NCI-H1694 treated with DMSO at 0.1 percent for 48 hours (cell line): ENCODE results near the gene CSMD2.

ENCODE experiments used
- DNase-seq: peaks from one replicate; lab custom pipeline; 2025; lab: John Stamatoyannopoulos, UW

Gene CSMD2

GRCh38 chr1:33635336-33636012 lies 529.6 kb downstream of the CSMD2 start:
- no peak for DNase-seq

GRCh38 chr1:33634806-33635205 lies 530.2 kb downstream of the CSMD2 start:
- no peak for DNase-seq

GRCh38 chr1:33634143-33634542 lies 530.9 kb downstream of the CSMD2 start:
- DNase-seq: no peak

- peak; percentile 64 for DNase-seq
These were observed 531.8 kb downstream of the CSMD2 start for GRCh38 chr1:33633019-33633801.

GRCh38 chr1:33630686-33631085 lies 534.3 kb downstream of the CSMD2 start:
- DNase-seq: no peak

GRCh38 chr1:33626801-33627200 lies 538.2 kb downstream of the CSMD2 start:
- no peak for DNase-seq

GRCh38 chr1:33624991-33625870 lies 539.8 kb downstream of the CSMD2 start:
- no peak for DNase-seq

GRCh38 chr1:33624261-33624990 lies 540.6 kb downstream of the CSMD2 start:
- no peak for DNase-seq

GRCh38 chr1:33623811-33624210 lies 541.2 kb downstream of the CSMD2 start:
- no peak for DNase-seq

GRCh38 chr1:33622757-33623156 lies 542.3 kb downstream of the CSMD2 start:
- no peak for DNase-seq

GRCh38 chr1:33618636-33619035 lies 546.4 kb downstream of the CSMD2 start:
- DNase-seq: no peak

- no peak for DNase-seq
These were observed 547.6 kb downstream of the CSMD2 start for GRCh38 chr1:33617451-33617850.

GRCh38 chr1:33616780-33617179 lies 548.2 kb downstream of the CSMD2 start:
- no peak for DNase-seq

GRCh38 chr1:33615546-33615945 lies 549.5 kb downstream of the CSMD2 start:
- no peak for DNase-seq

GRCh38 chr1:33610864-33611455 lies 554.1 kb downstream of the CSMD2 start:
- no peak for DNase-seq

GRCh38 chr1:33610391-33610790 lies 554.6 kb downstream of the CSMD2 start:
- DNase-seq: no peak

- DNase-seq: no peak
These were observed 555.3 kb downstream of the CSMD2 start for GRCh38 chr1:33609739-33610138.

- DNase-seq: no peak
These were observed 556.1 kb downstream of the CSMD2 start for GRCh38 chr1:33608825-33609400.

- no peak for DNase-seq
These were observed 557.5 kb downstream of the CSMD2 start for GRCh38 chr1:33607444-33608005.

GRCh38 chr1:33606272-33606671 lies 558.8 kb downstream of the CSMD2 start:
- DNase-seq: no peak

GRCh38 chr1:33602271-33602670 lies 562.8 kb downstream of the CSMD2 start:
- no peak for DNase-seq
